NCI-H2171 treated with DMSO at 0.1 percent for 48 hours (cell line): ENCODE results near the gene OR10V1.

Experiments used
- DNase-seq: peaks from one replicate; lab custom pipeline; 2025; lab: John Stamatoyannopoulos, UW

OR10V1 gene, protein sequence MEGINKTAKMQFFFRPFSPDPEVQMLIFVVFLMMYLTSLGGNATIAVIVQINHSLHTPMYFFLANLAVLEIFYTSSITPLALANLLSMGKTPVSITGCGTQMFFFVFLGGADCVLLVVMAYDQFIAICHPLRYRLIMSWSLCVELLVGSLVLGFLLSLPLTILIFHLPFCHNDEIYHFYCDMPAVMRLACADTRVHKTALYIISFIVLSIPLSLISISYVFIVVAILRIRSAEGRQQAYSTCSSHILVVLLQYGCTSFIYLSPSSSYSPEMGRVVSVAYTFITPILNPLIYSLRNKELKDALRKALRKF

DNA sequence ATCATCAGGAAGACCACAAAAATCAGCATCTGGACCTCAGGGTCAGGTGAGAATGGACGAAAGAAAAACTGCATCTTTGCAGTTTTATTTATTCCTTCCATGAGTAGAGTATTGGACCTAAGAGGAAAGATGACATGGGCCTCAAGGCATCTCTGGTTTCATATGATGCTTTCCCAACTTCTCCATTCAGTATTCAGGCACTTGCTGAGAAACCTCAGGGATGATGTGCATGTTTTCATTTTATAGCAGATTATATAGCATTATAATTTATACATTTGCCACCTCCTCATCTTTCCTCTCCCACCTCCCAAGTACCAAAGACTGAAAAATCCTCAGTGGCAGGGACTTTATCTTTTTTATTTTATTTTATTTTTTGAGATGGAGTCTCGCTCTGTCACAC lies at the start of gene OR10V1:
Gene OR10V1 (minus strand): TSS at position 101 of the 400 bp plus-strand sequence. CDS start 0 bp downstream, at position 101.
- DNase-seq, result no peak

DNA sequence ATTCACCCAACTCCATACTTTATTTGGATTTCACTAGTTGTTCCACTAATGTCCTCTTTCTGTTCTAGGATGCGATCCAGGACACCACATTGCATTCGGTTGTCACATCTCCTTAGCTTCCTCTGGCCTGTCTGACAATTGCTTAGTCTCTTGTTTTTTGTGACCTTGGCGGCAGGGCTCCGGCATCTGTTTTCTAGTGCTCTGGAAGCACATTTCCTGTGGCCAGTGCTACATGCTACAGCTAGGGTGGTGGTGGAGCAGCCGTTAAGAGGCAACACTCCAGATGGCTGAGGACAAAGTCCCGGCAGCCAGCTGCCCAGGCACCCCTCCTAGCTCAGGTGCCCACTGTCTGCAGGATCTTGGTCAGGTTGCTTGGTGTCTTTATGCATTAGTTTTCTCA lies 48.3 kb upstream of the OR10V1 start:
- DNase-seq, result no peak

DNA sequence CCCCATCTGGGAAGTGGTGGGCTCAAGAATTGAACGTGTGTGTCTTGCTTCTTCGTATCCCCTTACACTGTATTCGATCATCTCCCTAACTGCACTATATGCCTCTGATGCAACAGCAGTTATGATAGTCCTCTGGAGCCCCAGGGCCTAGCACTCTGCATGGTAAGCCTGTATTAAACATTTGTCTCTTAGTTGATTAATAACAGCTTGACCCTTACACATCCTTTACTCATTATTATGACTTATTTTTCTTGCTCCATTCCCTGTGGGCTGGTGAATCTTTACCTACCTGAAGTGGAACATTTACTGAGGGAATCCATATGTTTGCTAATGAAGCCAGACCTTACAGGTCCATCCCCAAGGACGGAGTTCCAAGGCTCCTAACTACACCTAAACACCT lies 47.1 kb upstream of the OR10V1 start:
- DNase-seq, result no peak

DNA sequence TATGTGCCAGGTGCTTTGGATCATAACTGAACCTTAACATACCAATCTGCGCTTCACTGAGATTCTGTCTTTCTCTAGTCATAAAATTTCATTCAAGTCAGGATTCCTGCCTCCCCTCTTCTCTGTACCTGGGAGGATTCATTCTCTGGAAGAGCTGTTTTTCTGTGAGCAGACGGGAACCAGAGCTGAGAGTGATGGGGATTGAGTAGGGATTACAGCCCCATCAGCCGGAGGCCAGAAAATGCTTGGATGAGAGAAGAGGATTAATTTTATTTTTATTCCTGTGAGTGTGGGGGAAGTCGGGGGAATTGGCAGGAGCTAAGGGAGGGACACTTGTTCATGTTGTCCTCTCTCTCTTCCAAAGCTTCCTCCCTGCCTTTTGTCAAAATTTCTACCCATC lies 46.3 kb upstream of the OR10V1 start:
- no peak for DNase-seq

DNA sequence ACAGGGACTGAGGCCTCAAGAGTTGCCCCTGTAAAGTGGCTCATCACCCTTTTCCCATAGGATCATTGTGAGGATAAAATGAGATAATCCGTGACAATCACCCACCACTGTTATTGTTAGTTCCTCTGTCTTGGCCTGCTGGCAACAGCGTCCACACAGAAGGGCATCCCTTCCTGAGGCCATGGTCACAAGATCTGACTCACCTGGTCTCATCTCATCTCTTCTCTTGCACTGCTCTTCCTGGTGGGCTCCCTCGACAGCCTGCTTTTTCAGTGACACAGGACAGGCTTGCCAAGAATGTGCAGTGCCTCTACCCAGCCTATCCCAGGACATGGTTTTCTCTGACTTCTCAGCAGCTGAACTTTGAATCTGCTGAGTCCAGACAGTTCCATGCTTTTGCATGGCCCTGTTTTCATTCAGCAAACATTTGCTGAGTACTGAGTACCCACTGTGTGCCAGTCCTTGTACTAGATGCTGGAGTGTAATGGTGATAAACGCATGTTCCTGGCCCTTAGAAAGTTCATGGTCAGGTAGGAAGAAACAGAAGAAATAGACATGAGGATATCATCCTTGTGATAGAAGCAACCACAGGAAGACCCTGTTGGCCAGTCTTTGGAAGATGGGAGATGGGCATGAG lies 44.9 kb upstream of the OR10V1 start:
- DNase-seq, result no peak

DNA sequence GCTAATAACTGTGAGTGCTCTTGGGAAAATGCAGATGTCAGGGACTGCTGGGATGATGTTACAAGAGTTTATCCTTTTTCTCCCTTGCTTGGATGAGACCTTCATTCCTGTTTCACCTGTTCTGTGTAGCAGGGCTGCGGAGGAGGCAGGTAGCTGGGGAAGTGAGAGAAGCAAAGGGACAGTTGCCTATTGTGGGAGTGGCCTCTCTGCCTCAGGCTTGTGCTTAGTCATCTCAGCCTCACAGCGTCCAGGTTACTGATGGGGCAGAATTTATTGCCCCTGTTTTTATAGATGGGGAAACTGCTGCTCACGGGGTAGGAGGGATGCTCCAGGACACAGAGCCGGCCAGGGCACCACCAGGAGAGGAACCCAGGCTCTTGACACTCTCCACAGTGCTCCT lies 43.2 kb upstream of the OR10V1 start:
- DNase-seq, result no peak

DNA sequence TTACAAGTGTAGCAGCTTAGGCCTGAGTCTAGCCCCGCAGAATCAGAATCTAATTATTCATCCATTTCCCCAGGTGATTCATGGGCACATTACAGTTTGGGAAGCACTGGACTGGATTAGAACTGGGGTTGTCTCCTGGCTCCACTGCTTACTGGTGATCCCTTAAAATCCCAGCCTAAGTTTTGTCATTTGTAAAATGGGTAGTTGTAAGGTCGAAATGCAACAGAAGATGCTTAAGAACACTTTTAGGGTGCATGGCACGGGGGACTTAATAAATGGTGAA lies 42.9 kb upstream of the OR10V1 start:
- no peak for DNase-seq

DNA sequence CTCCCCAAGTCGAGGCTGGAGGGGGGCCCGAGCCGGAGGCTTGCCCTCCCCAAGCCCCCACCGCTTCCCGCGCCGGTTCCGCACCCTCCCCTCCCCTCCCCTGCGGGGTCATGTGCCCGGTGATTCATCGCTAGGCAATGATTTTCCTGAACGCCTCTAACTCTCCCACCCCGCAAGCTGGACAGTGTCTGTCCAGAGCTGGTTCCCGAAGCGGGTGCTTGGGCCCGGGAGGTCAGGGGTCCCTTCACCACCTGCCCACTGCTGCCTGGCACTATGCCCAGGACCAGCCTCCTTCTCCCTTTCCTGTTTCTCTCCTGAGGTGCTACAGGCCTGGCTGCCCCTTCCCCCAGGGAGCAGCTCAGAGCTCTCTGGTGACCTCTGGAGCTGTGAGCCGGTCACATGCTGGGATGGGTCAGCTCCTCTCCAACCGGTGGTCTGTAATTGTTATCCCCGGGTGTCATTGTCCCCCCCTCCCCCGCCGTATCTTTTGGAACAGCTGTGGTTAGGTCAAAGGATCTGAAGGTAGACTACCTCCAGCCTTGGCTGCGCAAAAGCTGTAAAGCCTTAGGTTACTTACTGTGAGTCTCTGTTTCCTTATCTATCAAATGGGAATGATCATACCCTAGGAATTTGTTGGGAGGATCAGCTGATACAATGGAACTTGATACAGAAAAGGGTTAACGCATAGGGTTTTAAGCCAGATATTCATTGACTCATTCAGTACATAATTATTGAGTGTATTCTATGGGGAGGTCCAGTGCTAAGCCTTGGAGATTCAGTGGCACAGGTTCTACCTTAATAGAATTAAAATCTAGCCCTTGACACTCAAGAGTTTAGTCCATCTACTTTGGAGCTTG lies 42.3 kb upstream of the OR10V1 start:
- DNase-seq, result peak; percentile 21

DNA sequence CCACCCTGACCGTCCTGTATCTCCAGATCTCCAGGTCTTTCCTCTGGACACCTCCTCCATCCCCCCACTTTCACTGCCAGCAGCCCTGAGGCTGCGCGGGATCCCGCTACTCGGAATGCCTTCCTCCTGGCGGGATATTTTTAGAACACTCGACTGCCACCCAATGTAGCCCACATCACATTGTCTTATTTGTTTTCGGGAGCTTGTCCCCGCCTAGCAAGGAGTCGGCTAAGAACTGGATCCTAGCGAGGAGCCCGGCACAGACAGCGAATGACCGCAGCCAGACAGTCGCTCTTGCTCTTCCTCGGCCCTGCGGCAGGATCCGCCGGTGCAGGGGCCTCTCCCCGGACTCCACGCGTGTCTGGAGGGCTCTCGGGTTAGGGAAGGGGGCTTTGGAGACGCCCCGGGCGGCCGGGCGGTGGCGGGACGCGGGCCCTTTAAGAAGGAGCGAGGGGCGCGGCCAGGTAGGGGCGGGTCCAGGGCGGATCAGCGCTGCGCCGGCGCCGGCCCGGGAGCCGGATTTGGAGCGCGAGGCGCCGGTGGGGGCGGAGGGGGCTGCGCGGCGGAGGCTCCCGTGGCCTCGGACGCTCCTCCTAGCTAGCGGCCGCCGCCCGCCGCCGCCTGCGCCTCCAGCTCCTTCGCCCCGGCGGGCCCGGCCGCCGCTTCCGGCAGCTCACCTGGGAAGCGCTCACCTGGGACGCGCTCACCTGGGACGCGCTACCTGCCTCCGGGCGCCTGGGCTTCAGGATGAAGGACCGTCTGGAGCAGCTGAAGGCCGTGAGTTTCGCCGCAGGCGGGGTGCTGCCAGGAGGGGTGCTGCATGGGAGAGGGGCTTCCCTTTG lies 41.4 kb upstream of the OR10V1 start, which contains the start of gene STX3:
Gene STX3 (plus strand): TSS at position 518 of the 842 bp plus-strand sequence. CDS start 230 bp downstream, at position 748.
- peak; percentile 81 for DNase-seq

DNA sequence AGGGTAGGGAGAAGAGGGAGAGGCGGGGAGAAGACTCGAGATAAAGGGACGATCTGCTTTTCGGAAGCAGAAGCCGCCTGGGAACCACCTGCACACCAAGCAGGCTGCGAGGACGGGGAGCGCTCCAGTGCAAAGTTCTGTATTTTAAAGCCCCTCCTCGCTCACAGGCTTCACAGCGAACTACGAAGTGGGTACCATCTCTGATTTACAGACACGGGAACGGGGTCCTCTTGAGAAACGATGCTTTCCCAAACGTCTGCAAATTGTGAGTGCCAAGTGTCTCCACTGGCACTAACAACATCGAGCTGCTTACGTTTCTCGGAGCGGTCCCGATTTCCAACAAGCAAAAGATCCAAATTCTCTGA lies 40.8 kb upstream of the OR10V1 start:
- DNase-seq, result peak; percentile 53

DNA sequence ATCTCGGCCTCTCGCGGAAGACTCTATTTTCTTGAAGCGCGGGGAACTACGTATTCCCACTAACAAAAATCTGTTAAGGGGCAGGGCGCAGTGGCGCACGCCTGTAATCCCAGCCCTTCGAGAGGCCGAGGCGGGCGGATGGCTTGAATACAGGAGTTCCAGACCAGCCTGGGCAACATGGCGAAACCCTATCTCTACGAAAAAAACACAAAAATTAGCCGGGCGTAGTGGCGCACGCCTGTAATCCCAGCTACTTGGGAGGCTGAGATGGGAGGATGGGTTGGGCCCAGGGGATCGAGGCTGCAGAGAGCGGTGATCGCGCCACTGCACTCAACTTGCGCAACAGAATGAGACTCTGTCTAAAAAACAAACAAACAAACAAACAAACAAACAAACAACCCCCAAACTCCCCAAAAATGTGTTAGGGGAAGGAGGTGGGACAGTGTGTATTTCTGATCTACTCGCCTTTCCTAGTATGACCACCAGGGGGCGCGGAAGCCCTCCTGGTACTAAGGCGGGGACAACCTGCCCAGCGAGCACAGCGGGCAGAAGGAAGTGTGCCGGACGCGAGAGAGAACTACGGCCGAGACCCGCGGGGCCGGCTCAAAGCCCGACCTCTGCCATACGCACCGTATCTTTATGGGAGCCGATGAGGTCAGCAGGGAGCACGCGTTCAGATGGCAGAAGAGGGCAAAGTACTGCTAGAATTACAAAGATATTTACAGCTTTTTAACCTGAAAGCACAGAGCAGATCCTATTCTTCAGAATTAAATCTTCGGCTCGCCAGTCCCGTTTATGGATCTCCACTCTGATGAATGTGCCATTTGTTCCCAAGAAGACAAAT lies 40.2 kb upstream of the OR10V1 start:
- DNase-seq, result peak; percentile 73

DNA sequence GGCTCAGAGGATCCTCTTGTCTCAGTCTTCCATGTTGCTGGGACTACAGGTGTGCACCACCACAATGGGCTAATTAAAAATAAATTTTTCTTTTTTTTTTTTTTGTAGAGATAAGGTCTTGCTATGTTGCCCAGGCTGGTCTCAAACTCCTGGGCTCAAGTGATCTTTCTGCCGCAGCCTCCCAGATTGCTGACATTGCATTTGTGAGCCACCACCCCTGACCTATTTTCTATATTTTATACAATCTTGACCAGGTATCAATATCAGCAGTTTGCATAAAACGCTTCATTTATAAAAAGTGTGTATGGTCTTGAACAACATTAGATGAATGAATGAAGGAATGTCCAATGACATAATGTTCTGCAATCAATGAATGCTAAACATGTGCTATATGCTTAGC lies 32.5 kb upstream of the OR10V1 start:
- DNase-seq, result no peak

DNA sequence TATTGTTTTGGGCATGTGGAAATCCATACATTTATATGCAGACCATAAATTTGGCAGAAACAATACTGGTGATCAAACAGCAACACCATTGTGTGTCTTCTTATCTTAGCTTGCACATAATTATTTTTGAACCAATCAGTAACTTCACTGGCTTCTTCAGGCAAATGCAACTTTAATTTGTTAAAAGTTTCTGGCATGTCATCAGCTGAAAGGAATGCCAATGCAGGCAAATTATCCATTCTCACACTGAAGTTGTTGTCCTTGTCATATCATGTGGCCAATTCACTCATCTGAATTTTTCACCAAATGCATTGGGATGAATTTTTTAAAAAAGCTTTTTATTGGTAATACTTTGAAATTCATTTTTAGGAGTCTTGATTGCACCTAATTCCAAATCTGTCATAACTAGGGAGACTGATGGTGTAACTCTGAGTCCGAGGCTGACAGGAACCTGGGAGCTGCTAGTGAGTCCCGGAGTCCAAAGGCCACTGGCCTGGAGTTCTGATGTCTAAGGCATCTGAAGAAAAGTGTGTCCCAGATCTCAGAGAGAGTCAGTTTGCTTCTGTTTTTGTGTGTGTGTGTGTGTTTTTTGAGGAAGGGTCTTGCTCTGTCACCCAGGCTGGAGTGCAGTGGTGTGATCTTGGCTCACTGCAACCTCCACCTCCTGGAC lies 17.4 kb upstream of the OR10V1 start:
- DNase-seq, result no peak

DNA sequence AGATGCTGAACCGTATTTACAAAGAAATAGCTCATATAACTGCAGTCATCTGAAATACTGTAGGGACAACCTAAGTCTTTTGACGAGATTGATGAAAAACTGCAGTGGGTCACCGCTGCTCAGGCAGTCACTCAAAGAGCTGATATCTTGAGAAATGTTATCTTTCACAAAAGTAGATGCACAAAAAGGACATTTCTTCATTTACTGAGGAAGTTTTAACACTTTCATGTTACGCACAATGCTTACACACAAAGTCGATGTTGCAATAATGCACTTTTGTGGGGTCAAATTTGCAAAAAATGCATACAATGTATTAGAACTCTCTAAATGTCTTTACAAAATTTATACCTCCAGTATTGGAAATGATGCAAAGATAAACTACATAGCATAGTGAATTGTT lies 16.2 kb upstream of the OR10V1 start:
- no peak for DNase-seq

DNA sequence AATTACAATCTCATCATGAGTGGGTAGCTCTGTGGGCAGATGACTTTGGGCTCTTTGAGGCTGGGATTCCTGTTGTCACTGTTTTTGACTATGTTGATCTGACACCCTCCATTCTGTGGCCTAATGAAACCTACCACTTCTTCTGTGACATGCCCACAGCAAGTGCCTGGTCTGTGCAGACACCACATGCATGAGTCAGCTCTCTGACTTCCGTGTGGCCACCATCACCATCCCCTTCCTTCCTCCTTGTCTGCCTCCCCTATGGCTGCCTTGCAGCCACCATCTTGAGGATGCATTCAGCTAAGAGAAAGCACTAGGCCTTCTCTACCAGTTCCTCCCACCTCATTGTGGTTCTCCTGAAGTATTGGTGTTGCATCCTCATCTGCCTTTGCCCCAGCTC lies 15.3 kb upstream of the OR10V1 start:
- DNase-seq, result no peak

DNA sequence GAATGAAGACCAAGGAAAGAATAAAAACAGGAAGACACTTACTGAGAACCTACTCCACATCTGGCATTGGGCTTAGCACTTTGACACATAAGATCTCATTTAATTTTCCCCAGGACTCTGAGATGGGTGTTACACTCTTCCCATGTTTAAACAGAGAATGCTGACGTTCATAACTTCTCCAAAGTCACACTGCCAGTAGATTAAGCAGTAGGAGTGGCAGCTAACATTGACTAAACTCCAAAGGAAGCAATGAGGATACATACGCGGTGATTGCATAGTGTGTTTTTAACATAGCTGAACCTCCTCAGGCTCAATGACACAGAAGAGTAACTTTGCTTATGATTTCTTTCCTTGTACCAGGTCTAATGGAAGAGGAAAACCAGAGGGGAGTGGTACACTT lies 14.5 kb upstream of the OR10V1 start:
- no peak for DNase-seq

DNA sequence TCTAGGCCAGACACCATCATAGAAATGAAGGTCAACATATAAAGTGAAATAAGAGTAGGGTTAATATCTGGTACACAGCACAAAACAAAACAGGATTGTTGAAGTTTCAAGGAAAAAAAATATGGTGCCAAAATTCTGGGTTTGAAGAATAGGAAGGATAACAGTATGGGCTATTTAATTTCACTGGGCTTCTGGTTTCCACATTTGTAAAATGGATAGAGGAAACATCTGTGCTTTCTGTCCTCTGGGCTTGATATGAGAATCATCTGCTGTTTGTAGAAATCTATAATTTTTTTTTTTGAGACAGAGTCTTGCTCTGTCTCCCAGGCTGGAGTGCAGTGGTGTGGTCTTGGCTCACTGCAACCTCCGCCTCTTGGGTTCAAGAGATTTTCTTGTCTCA lies 13.8 kb upstream of the OR10V1 start:
- no peak for DNase-seq

DNA sequence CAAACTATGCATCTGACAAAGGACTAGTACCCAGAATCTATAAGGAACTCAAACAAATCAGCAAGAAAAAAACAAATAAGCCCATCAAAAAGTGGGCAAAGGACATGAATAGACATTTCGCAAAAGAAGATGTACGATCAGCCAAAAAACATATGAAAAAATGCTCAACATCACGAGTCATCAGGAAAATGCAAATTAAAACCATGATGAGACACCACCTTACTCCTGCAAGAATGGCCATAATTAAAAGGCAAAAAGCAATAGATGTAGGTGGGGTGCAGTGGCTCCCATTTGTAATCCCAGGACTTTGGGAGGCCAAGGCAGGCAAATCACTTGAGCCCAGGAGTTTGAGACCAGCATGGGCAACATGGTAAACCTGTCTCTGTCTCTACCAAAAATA lies 10.4 kb upstream of the OR10V1 start:
- no peak for DNase-seq

DNA sequence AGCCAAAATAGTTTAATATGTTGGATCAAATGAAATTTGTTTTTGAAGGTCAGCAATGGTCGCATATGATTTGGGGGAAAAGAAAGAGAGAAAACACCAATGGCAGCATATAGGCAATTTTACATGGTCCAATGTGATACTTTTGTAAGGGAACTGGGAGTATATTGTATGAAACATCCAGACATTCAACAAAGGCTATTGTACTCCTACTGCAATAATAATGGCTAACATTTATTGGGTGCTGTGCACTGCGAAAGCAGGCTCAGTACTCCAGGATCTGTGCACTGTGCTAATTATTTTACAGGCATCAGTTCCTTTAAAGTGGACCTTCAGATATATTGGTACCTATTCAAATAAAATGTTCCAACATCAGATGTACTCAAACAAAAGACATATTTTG lies 5.9 kb upstream of the OR10V1 start:
- DNase-seq, result no peak

DNA sequence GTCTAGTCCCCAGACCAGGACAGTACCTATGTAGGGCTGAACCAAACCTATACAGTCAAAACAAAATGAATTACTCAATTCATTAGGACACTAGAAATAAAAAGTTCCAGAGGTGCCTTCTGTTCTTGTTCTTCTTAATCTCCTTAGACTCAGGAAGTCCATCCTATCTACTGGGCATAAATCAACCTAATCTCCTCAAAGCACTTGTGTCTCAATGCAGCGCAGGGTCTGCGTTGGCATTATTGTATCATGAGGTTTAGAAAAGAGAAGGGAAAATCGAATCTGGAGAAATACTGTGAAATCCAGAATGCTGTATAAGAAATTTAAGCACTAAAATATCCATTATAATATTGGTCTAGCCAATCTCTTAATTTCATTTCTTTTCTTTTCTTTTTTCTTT lies 2.4 kb upstream of the OR10V1 start:
- no peak for DNase-seq
